Suprapubic skin (tissue), 4 donors: ENCODE results near the gene SNN.

ENCODE experiments used
- CTCF ChIP-seq, 2 donors: fragments of 200-600 bp in 1 of 2; fragments of 450-650 bp in 1 of 2; sonication (generic) in 1 of 2; IDR thresholded peaks; one replicate each; pipeline ENCODE4 v1.5.1; 2016 to 2019; ENCODE audit warnings: antibody characterized with exemption in 2 of 2, mild to moderate bottlenecking in 1 of 2, moderate library complexity in 1 of 2
- EP300 ChIP-seq: sonication (generic); formaldehyde crosslinking; IDR thresholded peaks from one replicate; pipeline ENCODE4 v1.6.1; 2017; ENCODE audit warnings: antibody characterized with exemption
- POLR2A ChIP-seq, 2 donors: fragments of 450-650 bp; IDR thresholded peaks; one replicate each; pipeline ENCODE4 v1.6.1; 2017; ENCODE audit warnings: antibody characterized with exemption in 2 of 2, mild to moderate bottlenecking in 2 of 2, moderate library complexity in 2 of 2
- POLR2AphosphoS5 ChIP-seq, 3 donors: sonication (generic); formaldehyde crosslinking; IDR thresholded peaks; one replicate each; pipeline ENCODE4 v1.6.1; 2017; ENCODE audit warnings: antibody characterized with exemption in 3 of 3

GRCh38 chr16:11632455-11632939 is 35.8 kb upstream of the SNN start:
- TF ChIP-seq CTCF (IDR thresholded peaks at IDR 0.05) (no peak), EP300 (no peak), POLR2A (IDR thresholded peaks at IDR 0.05) (peak in 1 of 2 donors; percentile 15), POLR2AphosphoS5 (IDR thresholded peaks at IDR 0.05) (peak in 2 of 3 donors; percentile 18 to 23)
